ENCODE measurements around the gene STK11.

DNA sequence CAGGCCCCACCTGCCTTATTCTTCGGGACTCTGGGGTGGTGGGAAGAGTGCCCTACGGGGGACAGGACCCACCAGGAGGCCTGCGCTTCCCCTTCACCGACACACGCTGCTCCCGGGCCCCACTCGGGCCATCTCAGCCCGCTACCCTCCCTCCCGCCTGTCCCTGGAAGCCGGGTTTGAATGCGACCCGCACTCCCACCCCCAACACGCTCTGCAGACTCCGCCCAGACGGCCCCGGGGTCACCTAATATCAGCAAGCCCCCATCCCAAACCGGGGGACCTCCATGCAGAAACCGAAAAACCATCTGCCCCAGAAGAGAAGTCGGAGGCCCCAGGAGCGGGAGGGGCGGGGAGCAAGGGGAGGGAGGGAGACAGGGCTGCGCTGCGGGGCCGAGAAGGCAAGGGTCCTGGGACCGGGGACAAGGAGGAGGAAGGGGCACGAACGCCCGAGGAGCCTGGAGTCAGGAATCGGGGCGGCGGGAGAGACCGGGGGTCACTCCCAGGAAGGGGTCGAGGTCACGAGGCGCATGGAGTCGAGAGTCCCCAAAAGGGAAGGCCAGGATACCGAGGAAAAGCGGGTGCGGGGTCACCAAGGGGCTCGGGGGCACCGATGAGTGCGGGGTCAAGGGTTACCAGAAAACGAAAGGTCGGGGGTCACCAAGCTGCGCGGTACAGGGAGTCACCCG lies 32.3 kb upstream of the STK11 start:
- TF ChIP-seq, protein P1, sequence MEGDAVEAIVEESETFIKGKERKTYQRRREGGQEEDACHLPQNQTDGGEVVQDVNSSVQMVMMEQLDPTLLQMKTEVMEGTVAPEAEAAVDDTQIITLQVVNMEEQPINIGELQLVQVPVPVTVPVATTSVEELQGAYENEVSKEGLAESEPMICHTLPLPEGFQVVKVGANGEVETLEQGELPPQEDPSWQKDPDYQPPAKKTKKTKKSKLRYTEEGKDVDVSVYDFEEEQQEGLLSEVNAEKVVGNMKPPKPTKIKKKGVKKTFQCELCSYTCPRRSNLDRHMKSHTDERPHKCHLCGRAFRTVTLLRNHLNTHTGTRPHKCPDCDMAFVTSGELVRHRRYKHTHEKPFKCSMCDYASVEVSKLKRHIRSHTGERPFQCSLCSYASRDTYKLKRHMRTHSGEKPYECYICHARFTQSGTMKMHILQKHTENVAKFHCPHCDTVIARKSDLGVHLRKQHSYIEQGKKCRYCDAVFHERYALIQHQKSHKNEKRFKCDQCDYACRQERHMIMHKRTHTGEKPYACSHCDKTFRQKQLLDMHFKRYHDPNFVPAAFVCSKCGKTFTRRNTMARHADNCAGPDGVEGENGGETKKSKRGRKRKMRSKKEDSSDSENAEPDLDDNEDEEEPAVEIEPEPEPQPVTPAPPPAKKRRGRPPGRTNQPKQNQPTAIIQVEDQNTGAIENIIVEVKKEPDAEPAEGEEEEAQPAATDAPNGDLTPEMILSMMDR (IDR thresholded peaks at IDR 0.05): no peak
- TF ChIP-seq POLR2A (IDR thresholded peaks at IDR 0.05): no peak

Measured in lower leg skin (tissue), 3 donors.